Fibroblast of skin of right biceps (primary cell): ENCODE measurements around the gene SLC12A3.

Experiments used
- DNase-seq: peaks from one replicate; pipeline ENCODE4 v3.0.0-alpha.2; 2013

The SLC12A3 gene

DNA sequence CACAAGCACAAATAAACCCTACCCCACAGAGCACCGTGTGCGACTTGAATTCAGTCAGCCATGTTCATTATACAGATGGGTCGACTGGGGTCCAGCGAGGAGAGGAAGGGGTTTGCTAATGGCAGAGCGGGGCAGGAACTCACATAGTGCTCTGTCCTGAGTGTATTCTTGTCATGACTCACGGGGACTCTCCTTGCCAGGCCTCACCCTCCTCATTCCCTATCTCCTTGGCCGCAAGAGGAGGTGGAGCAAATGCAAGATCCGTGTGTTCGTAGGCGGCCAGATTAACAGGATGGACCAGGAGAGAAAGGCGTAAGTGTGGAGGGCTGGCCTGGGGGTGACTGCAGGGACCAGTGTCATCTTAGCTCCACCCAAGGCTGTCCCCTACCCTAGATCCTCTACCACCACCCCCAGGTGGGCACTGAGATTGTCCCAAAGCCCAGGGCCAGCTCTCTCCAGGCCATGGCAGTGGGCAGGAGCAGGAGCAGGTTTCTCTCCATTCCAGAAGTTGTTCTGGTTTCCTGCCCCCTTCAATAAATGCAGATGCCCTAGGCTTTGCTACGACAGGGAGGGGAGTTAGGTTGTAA lies 29.4 kb downstream of the SLC12A3 start:
- no peak for DNase-seq

DNA sequence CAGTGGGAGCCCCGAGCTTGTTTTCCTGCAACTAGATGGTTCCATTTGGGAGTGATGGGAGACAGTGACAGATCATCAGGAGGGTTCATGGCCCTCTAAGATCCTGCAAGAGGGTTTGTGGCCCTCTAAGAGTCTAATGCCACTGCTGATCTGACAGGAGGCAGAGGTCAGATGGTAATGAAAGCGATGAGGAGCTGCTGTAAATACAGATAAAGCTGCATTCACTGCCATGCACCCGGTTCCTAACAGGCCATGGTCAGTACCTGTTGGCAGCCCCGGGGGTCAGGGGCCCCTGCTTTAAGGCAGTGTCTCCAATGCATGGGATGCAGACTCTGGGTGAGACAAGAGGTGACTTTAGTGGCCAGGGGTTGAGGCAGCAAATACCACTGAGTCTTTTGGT lies 30.8 kb downstream of the SLC12A3 start:
- no peak for DNase-seq

DNA sequence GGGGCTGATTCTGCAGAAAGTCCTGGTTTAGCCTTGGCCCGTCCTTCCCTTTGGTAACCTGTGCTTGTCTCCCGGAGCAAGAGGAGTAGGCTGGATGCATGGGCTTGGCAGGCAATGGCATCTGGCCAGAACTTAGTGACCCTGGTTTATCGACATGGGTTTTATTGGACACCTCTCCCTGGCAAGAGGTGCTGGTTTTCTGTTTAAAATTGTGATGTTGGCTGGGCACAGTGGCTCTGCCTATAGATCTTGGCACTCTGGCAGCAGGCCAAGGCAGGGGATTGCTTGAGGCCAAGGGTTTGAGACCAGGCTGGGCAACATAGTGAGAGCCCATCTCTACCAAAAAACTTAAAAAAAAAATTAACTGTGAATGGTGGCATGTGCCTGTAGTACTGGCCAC lies 31.2 kb downstream of the SLC12A3 start:
- no peak for DNase-seq

DNA sequence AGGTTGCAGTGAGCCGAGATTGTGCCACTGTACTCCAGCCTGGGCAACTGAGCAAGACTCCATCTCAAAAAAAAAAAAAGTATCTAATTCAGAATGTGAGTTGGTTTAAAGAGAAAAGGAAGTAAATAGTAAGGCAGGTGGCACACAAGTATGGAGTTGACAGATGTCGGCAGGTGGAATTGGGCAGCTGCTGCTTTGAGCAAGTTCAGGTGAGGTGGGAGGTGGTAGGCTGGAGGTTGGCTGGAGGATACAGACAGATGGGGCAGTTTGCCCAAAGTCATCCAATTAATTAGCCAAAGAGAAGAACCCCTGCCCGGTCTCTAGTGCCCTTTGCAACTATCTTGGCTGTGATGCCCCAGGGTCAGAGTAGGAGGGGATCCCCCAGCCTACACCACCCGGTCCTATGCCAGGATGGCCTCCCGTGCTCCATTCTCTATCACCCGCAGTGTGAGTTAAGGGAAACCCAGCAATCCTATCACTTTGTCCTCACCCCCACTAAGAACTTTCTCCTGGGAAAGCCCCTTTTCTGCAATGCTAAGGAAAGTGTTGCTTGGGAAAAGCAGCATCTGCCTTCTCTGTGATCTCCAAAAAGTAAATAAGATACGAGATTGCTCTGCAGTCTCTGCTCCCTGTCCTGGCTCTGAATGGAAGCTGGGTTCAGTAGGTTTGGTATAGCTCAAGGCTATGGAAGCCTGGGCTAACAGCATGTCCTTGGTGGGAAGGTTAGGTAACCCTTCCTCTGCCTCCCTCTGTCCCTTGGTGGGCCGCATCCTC lies 32.2 kb downstream of the SLC12A3 start:
- no peak for DNase-seq

DNA sequence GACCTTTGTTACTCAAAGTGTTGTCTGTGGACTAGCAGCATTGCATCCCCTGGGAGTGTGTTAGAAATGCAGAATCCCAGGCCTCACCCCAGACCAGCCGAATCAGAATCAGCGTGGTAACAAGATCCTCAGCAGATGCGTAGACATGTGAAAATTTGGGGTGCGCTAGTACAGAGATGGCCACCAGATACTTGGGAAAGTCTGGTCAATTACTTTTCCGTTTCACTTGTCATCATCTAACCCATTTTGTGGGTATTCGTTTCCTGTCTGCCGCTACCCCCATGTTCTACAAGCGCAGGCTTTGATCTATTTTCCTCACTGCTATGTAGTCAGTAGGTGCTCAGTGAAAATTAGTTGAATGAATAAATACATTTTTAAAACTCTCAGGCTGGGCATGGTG lies 33.8 kb downstream of the SLC12A3 start:
- no peak for DNase-seq

DNA sequence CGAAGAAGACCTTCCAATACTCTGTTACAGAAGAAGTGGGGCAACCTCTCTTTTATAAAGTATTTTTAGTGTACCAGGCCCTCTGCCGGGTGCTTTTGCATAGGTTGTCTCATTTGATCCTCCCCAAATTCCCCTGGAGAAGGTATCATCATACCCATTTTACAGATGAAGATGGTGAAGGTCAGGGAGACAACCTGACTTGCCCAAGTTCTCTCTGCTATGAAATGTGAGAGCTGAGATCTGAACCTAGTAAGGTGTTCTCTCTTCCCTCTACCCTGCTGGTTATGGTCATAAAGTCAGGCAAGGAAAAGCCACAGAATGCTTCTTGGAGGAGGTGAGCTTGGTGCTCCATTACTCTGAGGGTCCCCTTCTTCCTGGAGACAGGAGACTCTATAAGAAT lies 38.9 kb downstream of the SLC12A3 start:
- DNase-seq = no peak

DNA sequence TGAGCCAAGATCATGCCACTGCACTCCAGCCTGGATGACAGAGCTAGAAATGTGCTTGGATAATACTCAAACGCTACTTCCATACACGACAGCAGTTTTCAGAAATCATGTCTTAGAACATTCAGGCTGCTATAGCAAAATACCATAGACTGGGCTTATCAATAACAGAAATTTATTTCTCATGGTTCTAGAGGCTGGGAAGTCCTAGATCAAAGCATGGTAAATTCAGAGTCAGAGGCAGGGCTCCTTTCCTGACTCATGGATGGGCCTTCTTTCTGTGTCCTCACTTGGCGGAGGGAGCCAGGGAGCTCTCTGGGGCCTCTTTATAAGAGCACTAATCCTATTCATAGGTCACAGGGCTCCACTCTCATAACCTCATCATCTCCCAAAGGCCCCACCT lies 42.4 kb downstream of the SLC12A3 start:
- DNase-seq = no peak

DNA sequence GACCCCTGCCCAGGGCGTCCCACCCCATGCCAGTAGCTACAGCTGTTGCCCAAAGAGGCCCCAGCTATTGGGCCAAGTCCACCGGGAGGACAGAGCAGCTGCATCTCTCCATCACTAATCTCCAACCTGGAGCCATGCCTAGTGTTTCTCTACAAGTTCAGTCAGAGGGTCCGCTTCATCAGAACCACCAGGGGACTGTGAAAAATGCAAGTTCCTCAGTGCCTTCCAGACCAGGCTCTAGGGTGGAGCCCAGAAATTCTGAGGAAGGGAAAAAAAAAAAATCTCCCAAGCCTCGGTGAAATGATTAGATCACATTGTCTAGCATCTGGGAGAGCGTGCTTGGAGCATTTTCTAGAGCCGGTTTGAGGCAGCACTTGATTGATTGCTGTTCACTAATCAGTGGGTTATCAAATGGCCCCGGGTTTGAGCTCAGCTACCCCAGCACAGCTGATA lies 44.5 kb downstream of the SLC12A3 start:
- no peak for DNase-seq

DNA sequence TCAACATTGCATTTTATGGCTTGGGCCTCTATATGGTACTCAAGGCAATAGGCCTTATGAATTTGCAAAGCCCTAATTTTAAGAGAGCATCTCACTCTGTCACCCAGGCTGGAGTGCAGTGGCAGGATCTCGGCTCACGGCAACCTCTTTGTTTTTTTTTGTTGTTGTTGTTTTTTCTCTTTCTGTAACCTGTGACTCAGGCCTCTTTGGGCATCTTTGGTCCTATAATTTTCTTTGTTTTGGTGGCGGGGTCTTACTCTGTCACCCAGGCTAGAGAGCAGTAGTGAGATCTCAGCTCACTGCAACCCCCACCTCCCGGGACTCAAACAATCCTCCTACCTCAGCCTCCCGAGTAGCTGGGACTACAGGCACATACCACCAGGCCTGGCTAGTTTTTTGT lies 45.1 kb downstream of the SLC12A3 start:
- no peak for DNase-seq

DNA sequence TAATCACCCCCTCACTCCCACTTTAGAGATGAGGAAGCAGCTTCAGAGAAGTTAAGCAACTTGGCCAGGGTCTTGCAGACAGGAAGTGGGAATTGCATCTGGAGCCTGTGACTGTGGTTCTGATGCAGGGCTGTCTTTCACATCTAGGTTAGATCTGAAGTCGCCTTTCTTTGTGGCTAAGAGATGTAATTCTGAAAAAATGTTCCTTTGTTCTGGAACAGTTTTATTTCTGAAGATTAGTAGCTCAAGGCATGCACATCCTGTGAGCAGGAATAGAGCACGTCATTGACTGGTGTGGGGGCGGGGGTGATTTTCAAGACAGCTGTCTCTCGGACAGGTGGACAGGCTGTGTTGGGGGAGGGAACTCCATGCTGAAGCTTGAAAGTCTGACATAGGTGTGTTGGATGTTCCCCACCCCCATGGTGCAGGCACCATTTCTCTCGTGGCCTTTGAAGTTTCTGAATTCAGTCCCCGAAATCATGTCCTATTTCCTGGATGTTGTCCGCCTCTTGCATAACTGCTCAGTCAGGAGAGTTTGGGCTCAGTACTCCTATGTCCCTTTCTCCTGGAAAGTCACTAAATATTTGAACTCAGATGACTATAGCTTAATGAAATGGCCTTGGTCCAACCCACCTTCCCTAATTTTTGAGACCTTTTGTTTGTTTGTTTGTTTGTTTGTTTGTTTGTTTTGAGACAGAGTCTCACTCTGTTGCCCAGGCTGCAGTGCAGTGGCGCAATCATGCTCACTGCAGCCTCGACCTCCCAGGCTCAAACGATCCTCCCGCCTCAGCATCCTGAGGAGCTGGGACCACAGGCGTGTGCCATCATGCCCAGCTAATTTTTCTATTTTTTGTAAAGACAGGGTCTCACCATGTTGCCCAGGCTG lies 45.9 kb downstream of the SLC12A3 start:
- DNase-seq = peak; percentile 91

DNA sequence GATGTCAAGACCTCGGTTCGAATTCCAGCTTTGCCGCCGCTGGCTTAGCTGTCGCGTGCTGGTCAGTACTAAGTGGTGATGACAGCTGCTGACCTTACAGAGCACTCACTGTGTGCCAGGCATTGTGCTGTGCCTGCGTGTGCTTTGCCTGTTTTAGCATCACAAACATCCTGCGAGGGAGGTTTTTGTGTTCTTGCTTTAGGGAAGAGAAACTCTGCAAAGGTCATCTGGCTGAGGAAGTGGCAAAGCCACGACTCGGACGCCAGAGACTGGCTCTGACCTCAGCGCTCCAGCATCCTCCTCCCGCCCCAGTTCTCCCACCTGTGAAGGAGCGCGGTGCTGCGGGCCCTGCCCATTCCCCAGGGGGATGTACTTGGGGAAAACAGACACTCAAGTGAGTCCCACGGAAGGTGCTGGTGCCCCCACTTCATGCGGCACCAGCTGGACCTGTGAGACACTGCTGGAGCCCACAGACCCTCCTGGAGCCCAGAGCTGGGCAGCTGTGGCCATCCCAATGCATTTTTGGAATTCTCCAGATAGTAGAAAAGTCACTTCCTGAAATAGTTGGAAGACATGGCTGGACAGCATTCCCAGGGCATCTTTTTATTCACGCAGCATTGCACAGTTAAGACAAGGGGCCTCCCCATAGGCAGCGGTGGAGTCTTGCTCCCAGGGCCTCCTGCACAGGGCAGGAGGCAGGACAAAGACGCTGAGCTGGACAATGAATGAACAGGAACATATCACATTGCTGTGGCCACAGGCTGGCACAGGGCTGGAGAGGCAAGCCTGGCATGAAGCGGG lies 47.0 kb downstream of the SLC12A3 start:
- peak; percentile 57 for DNase-seq

DNA sequence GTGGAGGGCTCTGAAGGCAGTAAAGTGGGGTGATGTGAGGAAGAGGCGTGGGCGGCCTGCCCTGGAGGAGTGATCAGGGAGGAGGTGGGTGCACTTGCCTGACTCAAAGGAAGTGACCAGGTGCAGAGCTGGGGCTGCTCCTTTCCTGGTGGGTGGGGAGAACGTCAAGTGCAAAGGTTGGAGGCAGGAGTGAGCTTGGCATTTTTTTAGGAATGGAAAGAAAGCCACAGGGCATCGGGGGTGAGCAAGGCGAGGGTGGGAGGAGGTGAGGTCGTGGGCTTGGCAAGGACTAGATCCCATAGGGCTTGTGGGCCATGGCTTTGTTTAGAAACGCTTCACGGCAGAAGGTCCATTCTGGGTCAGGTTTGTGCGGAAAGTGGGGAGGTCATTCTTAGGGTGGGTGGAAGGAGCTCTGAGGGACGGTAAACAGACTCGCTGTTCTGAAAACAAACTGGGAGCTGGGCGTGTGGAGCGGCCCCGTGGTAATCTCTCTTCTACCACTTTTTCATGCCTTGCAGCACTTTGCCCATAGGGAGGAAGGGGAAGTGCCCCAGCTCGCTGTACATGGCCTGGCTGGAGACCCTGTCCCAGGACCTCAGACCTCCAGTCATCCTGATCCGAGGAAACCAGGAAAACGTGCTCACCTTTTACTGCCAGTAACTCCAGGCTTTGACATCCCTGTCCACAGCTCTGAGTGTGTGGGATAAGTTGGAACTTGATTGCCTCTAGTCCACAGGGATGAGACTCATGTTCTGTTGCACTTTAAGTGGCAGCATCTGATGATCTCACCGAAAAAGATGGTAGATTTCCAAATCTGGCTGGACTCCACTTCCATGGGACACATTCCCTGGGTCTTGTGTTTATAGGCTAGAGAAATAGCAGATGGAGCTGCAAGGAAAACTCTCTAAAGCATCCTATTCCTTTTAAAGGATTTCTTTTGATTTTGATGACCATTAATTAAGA lies 48.0 kb downstream of the SLC12A3 start:
- peak; percentile 62 for DNase-seq

DNA sequence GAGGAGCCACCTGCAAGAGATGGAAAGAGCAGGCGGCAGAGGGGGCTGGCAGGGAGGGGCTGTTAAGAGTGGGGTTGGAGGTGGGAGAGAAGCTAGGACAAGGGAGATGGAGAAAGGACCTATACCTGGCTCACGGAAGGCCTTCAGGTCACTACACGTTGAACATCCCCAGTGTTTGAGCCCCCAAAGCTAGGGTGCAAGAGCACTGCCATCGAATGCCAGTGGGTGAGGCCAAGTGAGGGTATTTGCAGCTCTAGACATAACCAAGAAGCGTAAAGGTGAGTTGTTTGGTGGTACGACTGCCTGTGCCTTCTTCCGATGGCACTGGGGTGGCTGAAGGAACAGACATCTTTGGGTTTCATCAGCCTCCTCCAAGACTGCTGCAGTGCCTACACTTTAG lies 49.9 kb downstream of the SLC12A3 start:
- no peak for DNase-seq

DNA sequence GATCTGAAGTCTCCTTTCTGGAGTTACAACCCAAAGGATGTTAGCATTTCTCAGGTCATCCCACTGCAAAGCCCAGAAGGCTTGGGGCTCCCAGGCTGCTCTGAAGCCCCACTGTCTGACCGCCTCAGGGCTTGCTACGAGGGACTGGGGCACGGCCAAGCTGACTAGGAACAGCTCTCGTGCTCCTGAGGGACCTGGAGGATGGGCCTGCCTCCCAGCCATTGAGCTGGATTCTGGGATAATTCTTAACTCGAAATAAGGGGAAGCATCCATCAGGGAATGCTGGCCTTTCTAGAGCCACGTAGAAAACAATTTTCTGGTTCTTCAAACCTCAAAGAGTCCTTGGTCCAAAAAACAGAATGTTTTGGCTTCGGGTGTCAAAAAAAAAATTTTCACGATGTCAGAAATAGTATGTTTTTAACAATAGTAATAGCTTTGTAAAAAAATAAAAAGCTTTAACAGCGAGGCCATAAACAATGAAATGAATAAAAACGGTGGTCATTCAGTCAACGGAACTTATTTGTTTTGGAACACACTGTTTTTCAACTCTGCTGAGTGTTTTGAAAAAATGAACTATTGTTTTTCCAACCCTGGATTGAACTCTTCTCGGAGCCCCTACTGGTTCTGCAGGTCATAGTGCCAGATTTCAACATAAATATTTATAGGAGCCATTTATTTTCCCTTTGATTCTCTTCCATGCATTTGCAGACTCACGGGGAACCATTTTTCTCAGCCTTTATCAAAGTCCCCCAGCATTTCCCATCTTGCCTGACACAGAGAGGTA lies 50.5 kb downstream of the SLC12A3 start:
- DNase-seq = no peak

DNA sequence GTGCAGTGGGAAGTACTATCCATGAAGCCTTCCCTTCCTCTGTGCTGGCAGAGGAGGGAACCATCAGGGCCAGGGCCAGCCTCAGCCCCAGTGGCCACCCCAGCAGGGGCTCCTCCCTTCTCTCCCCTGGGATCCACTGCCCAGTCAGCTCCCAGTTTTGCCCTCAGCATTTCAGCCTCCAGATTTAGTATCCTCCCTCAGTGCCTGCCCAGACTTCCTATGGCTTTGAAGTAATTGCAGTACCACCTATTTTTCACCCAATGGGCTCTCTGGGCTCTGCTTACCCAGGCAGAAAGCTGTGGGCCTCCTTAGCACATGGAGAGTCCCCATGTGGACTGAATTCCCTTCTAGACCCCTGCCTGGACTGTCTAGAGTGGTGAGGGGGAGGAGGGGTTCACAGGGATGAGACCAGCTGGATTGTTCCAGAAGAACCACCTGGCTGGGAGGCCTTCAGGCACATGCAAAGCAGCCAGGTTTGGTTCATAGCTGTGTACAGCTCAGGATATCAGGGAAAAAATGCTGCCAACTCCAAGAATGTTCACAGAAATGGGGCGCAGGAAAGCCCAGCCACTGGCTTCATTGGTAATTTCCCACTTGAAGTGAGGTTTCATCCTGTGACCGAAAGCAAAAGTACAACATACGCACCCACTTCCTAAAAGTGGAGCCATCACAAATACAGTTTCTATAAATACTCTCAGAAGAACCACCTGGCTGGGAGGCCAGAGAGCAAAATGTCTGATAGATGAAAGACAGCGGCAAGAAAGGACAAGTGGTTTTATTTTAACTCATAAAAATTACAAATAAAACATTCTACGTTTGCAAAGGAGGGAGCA lies 51.8 kb downstream of the SLC12A3 start:
- no peak for DNase-seq

DNA sequence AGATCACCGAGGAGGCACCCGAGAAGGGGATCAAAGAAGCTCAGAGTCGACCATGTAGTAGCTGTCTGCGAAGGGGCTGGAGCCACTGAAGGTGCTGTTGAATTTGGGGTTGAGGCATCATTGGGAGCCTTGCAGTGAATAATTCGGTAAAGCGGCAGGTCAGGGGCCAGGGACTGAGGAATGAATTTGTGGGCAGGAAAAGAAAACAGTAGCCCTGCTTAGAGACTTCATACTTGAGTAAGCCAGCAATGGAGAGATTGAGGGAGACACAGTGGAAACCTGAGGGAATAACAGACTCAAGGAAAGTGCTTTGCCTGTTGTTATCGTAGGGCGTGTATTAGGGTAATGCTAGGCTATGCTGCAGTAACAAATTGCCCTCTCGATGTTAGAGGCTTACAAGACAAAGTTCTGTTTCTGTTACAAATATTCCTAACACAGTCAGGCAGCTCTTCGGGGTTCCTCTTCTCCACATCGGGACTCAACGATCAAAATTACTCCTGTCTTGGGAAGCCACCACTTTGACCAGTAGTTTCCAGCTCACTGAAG lies 53.5 kb downstream of the SLC12A3 start:
- no peak for DNase-seq

DNA sequence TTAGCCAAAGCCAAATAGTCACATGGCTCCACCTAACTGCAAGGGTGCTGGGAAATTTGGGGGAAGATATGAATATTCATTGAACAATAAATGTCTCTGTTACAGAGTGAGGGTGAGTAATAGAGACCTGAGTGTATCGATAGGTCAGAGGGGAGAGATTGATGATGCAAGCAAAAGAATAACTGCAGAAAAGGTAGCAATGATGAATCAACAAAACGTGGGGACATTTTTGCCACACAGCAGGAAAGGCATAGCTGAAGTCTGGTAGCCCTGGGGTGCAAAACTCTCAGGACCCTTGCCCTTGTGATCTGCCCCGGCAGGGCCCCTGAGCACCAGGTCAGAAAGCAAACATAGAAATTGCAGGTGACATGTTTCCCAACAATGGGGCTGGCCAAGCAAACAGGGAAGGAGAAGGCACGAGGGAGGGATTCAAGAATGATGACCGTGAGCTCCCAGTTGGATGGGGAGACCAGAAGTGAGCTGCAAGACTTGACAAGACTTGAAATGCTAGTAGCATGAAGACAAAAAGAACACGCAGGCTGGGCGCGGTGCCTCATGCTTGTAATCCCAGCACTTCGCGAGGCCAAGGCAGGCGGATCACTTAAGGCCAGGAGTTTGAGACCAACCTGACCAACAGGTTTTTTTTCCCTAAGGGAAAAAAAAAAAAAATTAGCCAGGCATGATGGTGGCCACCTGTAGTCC lies 54.2 kb downstream of the SLC12A3 start:
- no peak for DNase-seq

DNA sequence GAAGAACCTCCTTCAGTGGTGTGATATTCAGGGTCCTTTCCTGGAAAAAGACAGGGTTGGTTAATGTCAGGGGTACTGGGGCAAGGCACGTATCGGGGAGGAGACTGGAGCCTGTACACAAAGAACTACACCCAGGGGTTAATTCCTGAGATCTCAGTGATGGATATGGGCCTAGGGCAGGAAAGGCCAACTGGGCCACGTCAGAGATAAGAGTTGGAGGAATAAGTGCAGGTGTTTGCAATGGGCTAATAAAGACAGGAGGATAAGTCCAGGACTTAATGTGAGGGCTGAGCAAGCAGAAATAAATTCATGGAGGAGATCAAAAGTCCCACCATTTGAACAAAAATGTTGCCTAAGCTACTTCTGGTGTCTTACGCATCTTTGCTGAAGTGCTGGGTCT lies 56.6 kb downstream of the SLC12A3 start:
- DNase-seq = no peak
